HEK293 (cell line): ENCODE data around the gene CCDC40.

Experiments used
- CTCF ChIP-seq: fragments of 450-650 bp; formaldehyde crosslinking; IDR thresholded peaks from 2 replicates; pipeline ENCODE4 v1.5.1; 2016; ENCODE audit warnings: missing biosample characterization, missing genetic modification characterization
- HOXC10 ChIP-seq: sonication (generic); formaldehyde crosslinking; IDR thresholded peaks from 2 replicates; pipeline ENCODE4 v1.8.1; 2023; ENCODE audit warnings: mild to moderate bottlenecking, missing genetic modification reagents
- KLF10 ChIP-seq: fragments of 450-650 bp; IDR thresholded peaks from 2 replicates; pipeline ENCODE4 v1.5.1; 2018; ENCODE audit warnings: missing biosample characterization, mild to moderate bottlenecking, missing genetic modification characterization
- REST ChIP-seq: fragments of 450-650 bp; formaldehyde crosslinking; IDR thresholded peaks from 2 replicates; pipeline ENCODE4 v1.5.1; 2016; ENCODE audit warnings: missing biosample characterization, missing genetic modification characterization
- SALL2 ChIP-seq: fragments of 450-650 bp; formaldehyde crosslinking; IDR thresholded peaks from 2 replicates; pipeline ENCODE4 v1.5.0; 2017; ENCODE audit warnings: missing biosample characterization, mild to moderate bottlenecking, missing genetic modification characterization, borderline replicate concordance
- ZBTB10 ChIP-seq: fragments of 450-650 bp; formaldehyde crosslinking; IDR thresholded peaks from 2 replicates; pipeline ENCODE4 v1.5.1; 2016; ENCODE audit warnings: missing biosample characterization, missing genetic modification characterization
- ZNF148 ChIP-seq: fragments of 450-650 bp; formaldehyde crosslinking; IDR thresholded peaks from 2 replicates; pipeline ENCODE4 v1.5.0; 2017; ENCODE audit warnings: missing biosample characterization, missing genetic modification characterization, borderline replicate concordance
- ZNF629 ChIP-seq: fragments of 450-650 bp; formaldehyde crosslinking; IDR thresholded peaks from 2 replicates; pipeline ENCODE4 v1.5.1; 2017; ENCODE audit warnings: missing biosample characterization, missing genetic modification characterization
- ZNF670 ChIP-seq: fragments of 450-650 bp; formaldehyde crosslinking; IDR thresholded peaks from 2 replicates; pipeline ENCODE4 v1.5.1; 2016; ENCODE audit warnings: missing biosample characterization, missing genetic modification characterization, low read depth
- ZSCAN30 ChIP-seq: fragments of 450-650 bp; IDR thresholded peaks from 2 replicates; pipeline ENCODE4 v1.5.1; 2018; ENCODE audit warnings: missing biosample characterization, mild to moderate bottlenecking, missing genetic modification characterization, moderate library complexity

- TF ChIP-seq ZSCAN30: no peak
- TF ChIP-seq ZBTB10 (tag by site-specific recombination): no peak
- no peak for TF ChIP-seq ZNF670 (tag by site-specific recombination)
- TF ChIP-seq CTCF (tag by site-specific recombination): no peak
- TF ChIP-seq REST (tag by site-specific recombination): no peak
- no peak for TF ChIP-seq ZNF148
- no peak for TF ChIP-seq ZNF629
- TF ChIP-seq SALL2 (tag by site-specific recombination): no peak
- no peak for TF ChIP-seq KLF10 (tag by site-specific recombination)
- TF ChIP-seq HOXC10 (CRISPR knock-in tag): no peak
Observed at GRCh38 chr17:80008848-80009247, 27.6 kb upstream of the CCDC40 start.
